HS-5 (cell line): ENCODE measurements around the gene TMEM219.
"Not testable (repeated sequence)": the region's sequence is repeated elsewhere in the genome, so short reads cannot be mapped to it uniquely, and the experiment has no call there.

Source experiments
- DNase-seq: peaks from one replicate; pipeline ENCODE4 v3.0.0-alpha.2; 2012; ENCODE audit warnings: low read depth

TMEM219 gene

DNA sequence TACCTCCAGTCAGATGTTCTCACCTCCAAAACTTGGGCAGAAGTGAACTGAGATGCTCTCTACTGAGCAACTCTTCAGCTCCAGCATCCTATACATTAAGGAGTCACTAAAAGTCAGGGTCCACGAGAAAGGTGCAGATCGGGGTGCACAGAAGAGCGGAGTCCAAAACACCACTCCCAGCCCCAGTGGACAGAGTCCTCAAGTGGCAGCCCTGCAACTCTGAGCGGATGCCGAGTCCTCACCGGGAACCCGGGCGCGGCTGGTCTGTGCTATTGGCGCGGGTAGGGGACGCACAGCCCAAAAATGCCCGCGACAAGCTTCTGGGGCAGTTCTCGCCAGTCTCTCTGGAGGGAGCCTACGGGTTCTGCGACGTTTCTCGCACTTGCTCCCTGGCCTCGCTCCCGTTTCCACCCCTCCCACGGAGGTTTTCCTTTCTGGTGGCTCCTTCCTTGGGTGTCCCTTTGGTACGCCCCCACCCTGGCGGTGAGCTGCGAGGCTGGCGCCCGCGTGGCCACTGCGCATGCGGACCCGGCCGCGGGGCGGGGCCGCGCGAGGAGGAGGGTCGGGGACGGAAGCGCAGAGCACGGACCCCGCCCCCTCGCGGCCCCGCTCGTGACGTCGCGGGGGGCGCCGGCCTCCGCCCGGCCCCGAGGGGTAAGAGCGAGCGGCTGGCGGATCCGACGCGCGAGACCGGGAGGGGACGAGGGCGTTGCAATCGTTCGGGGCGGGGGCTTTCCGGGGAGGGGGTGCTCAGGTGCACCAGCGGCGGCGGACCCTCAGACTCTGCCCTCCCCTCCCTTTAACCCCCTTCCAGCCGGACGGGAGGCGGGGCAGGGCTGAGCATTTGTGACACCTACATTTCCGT lies at the start of gene TMEM219:
Gene TMEM219 (plus strand): TSS at position 601 of the 865 bp plus-strand sequence. CDS start 1,065 bp downstream, outside the sequence.
- DNase-seq: peak; percentile 60

DNA sequence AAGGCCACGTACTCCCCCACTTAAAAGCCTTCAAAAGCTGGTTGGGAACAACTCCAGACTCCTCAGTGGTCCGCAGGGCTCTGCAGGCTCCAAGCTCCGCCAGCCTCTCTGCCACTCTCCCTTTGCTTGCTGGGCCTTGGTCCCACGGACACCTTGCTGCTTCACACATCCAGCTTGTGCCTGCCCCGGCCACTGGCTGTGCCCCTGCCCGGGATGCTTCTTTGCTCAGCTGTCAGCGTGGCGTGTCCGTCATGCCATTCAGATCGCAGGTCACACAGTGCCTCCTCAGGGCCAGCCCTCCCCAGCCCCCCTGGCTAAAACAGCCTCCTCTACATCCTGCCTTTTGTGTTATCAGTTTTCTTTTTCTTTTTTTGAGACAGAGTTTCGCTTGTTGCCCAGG lies 49.8 kb upstream of the TMEM219 start:
- no peak for DNase-seq

- DNase-seq: no peak
Observed at GRCh38 chr16:29913514-29913913, 48.4 kb upstream of the TMEM219 start.

DNA sequence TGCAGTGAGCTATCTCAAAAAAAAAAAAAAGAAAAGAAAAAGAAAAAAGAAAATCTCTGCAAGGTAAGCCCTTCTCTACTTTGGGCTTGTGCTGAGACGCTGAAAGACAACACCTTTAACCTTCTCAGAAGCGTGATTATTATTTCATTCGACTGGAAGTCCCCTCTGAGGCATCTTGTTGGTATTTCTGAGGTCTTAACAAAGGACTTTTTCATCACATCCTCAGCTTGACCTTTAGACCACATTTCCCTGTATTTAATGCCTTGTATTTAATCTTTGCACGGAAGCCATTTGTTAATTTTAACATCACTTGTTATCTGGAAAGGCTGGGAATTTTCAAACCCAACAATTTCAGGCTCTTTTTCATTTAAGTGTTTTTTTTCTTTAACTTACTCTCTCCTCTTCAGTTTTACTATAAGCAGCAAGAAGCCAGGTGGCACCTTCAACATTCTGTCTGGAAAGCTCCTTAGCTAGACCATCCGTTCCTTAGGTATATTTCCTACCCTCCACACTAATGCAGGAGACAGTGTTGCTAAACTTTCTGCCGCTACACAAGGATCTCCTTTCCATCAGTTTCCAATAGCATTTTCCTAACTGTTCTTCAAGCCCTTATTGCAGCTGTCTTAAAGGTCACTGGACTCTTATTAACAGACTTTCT lies 46.2 kb upstream of the TMEM219 start:
- DNase-seq: peak; percentile 43

- no peak for DNase-seq
Observed at GRCh38 chr16:29916979-29917378, 44.9 kb upstream of the TMEM219 start.

- no peak for DNase-seq
Observed at GRCh38 chr16:29920288-29921033, 41.4 kb upstream of the TMEM219 start.

- no peak for DNase-seq
Observed at GRCh38 chr16:29921034-29921385, 40.9 kb upstream of the TMEM219 start.

GRCh38 chr16:29922326-29922725 lies 39.6 kb upstream of the TMEM219 start:
- no peak for DNase-seq

DNA sequence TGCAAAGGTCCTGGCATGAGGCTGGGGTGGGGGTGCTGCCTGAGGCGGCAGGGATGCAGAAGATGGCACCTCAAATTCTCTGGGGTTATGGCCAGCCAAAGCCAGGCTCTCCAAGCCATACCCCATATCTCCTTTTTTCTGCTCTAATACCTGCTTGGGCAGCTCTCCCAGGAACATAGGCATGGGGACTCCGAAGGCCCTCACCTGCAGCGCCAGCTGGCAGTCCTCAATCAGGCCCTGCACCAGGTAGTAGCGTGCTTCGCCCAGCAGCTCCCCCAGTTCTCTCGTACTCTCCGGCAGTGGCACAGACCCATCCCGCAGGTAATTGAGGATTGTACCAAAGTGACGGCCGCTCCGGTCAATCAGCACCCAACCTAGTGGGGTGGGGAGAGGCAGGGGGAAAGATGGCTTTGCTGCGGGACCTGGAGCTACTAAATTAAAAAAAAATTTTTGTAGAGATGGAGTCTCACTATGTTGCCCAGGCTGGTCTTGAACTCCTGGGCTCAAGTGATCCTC lies 38.8 kb upstream of the TMEM219 start:
- no peak for DNase-seq

- no peak for DNase-seq
Observed at GRCh38 chr16:29925105-29925756, 36.6 kb upstream of the TMEM219 start.

GRCh38 chr16:29925781-29926710 lies 35.8 kb upstream of the TMEM219 start, which contains the start of gene KCTD13:
Gene KCTD13, minus strand, starts transcription at chr16:29926226. Its CDS starts 193 bp downstream, at chr16:29926033.
- DNase-seq: peak; percentile 61

DNA sequence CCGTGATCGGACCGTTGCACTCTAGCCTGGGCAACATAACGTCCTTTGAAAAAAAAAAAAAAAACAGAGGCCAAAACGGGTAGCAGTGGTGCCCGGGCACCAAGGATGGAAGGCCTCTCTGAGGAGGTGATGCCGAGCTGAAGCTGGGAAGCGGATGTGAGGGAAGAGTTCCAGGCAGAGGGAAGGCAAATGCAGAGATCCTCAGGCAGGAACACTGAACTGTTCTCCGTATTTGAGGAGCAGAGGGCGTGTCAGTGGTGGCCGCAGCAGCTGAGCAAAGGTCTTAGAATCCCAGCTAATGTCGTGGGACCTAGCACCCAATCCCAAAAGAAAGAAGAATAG lies 35.2 kb upstream of the TMEM219 start:
- no peak for DNase-seq

DNA sequence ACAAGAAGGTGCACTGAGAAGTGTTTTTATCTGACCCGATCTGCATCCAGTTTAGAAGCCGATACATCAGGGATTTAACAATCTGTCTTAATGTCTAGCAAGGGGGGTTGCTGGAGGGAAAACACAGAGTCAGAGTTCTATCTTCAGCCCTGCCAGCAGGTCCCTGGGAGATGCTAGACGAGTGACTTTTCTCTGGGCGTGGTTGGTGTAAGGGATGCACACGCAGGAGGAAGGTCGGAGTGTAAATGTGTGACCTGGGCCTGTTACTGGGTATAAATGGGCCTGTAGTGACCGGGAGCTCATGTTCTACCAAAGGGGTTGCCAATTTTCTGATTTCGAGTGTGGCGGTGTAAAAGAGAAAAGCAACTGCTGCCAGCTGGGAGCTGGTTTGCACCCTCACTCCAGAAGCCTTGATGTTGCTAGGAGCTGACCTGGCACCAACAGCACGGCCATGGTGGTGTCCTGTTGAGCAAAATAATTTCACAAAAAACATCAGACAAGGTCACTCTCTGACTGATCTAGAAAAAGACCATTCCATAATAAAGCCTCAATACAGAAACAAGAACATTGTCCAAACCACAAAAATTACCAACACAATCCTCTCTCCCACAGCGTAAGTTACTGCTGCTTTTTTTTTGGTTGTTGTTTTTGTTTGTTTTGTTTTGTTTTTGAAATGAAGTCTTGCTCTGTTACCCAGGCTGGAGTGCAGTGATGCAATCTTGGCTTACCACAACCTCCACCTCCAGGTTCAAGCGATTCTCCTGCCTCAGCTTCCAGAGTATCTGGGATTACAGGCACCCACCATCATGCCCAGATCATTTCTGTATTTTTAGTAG lies 34.6 kb upstream of the TMEM219 start:
- no peak for DNase-seq

DNA sequence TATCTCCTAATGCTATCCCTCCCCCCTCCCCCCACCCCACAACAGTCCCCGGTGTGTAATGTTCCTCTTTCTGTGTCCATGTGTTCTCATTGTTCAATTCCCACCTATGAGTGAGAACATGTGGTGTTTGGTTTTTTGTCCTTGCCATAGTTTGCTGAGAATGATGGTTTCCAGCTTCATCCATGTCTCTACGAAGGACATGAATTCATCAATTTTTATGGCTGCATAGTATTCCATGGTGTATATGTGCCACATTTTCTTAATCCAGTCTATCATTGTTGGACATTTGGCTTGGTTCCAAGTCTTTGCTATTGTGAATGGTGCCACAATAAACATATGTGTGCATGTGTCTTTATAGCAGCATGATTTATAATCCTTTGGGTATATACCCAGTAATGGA lies 30.1 kb upstream of the TMEM219 start:
- not testable (repeated sequence) for DNase-seq

GRCh38 chr16:29940656-29941055 lies 21.2 kb upstream of the TMEM219 start:
- no peak for DNase-seq

DNA sequence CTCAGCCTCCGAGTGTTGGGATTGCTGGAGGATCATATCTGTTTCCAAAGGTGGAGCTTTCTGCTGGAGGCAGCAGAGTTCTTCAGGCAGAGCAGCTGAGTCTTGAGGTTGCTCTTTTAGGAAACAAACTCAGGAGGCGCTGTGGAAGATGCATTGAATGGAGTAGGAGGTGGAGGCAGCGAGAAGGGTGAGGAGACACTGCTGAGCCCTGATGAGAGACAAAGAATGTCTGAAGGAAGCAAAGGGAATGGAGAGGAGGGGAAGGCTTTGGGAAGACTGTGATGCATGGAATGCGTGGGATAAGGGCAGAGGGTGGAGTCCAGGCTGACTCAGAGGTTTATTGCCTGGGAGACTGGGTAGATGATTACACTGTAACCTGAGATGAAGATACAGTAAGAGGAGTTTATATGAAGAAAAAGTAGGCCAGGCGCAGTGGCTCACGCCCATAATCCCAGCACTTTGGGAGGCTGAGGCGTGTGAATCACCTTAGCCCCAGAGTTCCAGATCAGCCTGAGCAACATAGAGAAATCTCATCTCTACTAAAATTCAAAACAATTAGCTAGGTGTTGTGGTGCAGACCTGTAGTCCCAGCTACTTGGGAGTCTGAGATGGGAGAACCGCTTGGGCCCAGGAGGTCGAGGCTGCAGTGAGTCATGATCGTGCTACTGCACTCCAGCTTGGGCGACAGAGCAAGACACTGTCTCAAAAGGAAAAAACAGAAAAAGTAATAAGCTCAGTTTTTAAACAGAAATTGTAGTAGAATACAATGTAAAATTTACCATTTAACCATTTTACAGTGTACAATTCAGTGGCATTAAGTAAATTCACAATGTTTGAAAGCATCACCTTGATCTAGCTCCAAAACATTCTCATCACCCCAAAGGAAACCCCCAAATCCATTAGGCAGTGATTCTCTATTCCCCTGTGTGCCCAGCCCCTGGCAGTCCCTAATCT lies 17.8 kb upstream of the TMEM219 start:
- peak; percentile 99 for DNase-seq

GRCh38 chr16:29947897-29948296 lies 14.0 kb upstream of the TMEM219 start:
- no peak for DNase-seq

DNA sequence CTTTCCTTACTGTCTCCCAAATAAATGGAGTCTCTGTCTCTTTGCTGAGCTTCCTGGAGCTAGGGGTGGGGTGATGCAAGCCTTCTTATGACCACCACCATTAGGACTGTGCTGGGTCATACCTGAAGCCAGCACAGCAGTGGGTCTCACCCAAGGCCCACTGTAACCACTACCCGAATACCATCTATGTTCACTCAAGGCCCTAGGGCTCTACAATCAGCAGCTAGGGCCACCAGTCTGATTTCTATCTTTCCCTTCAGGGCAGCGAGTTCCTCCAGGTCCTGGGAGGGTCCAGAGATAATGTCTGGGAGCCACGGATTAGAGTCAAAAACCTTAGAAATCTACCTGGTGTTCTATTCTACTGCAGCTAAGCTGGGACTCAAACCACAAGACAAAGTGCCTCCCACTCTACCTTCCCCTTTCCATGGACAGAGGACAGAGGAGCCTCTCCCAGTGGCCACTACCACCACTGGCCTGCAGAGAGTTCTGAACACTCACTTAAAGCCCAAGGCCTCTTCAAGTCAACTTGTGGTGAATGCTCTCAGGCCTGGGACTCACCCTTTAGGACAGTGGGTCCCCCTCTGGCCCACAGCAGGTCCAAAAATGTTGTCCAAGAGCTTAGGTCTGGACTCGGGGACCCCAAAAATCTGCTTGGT lies 10.9 kb upstream of the TMEM219 start:
- DNase-seq: no peak
